GM18499 (cell line): Measurements from ENCODE around the gene PLCL1.
"Not testable (repeated sequence)": the region's sequence is repeated elsewhere in the genome, so short reads cannot be mapped to it uniquely, and the experiment has no call there.

Experiments
- ATAC-seq: cut with Tn5 transposase; IDR thresholded peaks from one replicate; pipeline ENCODE4 v1.9.1; 2021; ENCODE audit warnings: moderate number of reproducible peaks; ENCODE audit not compliant: insufficient read depth, unreplicated experiment

Gene PLCL1

DNA sequence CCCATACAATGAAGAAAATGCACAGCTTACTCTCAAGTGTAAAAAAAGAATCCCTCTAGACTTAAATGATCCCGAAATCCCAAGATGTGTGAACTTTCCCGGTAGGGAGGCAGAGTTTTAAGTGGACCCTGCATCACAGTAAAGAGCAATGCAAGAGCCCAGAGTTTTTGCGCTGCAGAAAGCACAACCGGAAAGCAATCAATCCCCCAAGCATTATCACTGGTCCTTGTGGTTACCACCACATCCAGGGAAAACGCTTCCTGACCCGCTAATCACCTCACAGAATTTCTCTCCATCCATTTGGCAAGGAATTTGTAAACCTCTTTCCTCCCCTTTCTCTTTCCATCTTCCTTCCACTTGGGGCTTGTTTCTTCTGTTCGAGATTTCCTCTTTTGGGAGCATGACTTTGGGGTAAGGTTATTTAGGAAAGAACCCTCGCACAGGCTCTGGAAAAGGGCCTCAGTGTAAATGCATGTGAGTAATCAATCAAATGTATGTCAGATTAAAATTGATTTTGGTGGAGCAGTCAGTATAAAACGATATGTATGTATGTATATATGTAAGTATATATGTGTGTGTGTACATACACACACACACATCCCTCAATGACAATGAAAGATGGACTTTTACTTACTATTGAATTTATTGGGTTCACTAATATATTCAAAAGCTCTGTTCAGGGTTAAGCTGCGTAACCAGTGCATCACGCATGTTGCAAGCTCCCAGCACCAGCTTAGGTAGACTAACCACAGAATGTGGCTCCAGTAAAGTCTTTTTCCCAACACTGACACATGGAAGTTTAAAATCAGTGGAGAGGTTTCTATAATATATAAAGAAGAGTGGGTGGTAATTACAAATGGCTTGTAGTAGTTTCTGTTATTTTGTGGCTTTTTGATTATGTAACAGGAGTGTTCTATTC is 1.6 kb downstream of the PLCL1 start:
- no peak for ATAC-seq

DNA sequence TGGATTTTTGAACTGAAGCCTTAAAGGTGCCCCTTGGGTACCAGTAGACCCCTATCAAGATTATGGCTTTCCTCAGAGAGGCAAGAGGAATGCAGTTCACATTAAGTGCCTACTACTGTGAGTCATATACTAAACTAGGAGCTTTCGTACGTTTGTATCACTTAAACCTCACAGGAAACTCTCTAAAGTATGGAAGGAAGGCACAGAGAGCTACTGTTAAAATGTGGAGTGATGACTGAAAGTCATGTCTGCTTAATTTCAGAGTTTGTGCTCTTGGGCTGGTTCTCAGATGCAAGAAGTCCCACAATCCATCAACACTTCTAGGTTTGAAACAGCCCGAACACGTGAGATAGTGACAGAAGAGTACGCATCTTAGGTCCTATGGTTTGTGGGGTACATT is 4.7 kb downstream of the PLCL1 start:
- no peak for ATAC-seq

DNA sequence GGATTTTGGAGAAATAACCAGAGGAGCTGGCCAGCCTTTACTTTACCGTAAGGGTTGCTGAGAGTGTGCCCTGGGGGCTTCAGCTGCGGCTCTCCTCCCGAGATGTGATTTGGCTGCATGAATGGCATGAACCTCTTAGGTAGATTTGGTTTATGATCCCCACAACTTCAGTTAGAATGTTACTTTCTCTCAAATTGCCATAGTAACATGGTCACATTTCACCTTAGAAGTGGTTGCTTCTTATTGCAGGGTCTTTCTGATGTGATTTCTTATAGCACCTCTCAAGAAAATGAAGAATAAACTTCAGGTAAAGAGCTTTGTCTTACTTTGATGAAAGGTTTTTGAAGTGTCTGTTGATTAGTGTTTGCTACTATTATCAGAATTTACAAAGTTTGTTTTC is 5.6 kb downstream of the PLCL1 start:
- ATAC-seq = no peak

DNA sequence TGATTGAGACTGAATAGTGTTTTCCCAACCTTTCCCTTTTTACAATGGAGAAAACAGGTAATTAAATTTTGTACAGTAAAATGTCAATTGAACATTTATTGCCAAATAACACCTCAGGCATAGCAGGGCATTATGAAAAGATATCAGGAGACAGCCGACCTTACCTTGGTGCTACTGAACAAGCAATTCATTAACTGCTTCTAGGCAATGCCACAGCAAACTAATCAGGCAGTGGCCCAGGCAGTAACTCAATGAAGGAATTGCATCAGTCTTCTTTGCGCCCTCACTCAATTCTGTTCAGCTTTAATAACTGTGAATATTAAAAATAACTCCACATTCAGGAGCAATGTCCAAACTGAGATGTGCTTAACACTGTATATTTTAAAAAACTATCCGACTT is 6.1 kb downstream of the PLCL1 start:
- no peak for ATAC-seq

- no peak for ATAC-seq
Observed at GRCh38 chr2:197813093-197813787, 8.8 kb downstream of the PLCL1 start.

- ATAC-seq = no peak
Observed at GRCh38 chr2:197814526-197814925, 10.1 kb downstream of the PLCL1 start.

GRCh38 chr2:197821550-197822289 is 17.3 kb downstream of the PLCL1 start:
- no peak for ATAC-seq

DNA sequence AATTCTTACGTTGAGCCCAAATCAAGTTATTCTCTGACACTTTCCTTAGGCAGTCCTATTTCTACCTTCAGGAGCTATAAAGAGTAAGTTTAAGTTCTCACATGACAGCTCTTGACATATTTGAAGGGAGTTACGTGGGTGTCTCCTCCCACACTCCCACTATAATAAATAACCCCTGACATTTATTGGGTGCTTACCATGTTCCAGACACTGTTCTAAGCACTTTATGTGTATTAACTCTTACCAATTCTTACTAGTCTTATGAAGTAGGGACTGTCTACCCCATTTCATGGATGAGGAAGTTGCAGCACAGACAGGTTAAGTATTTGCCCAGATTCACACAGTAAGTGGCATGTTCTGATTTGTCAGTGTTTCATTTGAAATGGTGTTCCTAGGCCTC is 17.9 kb downstream of the PLCL1 start:
- ATAC-seq = no peak

- no peak for ATAC-seq
Observed at GRCh38 chr2:197827618-197828017, 23.2 kb downstream of the PLCL1 start.

DNA sequence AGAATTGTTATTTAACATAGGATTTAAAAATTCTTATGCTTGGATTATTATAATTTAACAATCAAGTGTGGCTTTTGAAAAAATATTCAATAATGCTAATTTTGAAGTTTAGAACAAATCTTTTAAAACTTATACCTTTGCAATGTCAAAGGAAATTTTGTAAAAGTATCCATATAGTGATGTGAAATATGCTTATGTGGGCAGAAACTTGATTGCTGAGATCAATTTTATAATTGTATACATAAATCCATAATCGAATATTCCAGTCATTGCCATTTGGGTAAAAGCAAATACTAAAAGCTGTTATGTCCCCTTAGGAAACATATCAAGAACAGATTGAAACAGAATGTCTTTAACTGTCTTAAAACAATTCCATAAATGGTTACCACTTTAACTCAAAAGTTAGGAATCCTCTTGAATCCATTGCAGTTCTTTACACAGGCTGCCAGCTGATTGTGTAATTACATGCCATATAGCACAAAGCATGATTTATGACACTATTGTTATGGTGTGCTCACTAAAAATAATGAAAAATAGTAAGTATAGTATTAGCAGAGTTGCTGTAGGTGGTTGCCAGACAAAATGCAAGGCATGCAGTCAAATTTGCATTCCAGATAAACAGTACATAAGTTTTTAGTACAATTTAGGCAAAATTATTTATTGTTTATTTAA is 24.2 kb downstream of the PLCL1 start:
- ATAC-seq = no peak

- ATAC-seq = not testable (repeated sequence)
Observed at GRCh38 chr2:197834771-197835170, 30.4 kb downstream of the PLCL1 start.

GRCh38 chr2:197835293-197835692 is 30.9 kb downstream of the PLCL1 start:
- no peak for ATAC-seq

DNA sequence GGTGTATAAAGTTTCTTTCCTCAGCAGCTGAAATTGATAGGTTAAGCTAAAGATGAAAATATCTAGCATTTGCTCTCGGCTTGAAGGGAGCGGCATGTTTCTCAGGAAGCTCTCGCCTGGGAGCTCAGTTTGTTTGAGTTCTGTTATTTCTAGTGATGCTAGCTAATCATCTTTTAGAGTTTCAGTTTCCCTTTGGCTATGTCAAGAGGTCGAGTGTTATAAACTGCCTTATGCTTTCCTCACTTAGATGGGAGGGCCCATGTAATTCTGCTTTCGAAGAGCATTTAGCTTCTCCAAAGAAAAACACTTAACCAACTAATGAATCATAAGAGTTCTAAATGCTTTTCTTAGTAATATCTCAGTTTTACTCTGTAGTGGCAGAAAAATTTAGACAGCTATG is 33.6 kb downstream of the PLCL1 start:
- ATAC-seq = peak; percentile 98

- ATAC-seq = no peak
Observed at GRCh38 chr2:197838579-197838978, 34.2 kb downstream of the PLCL1 start.

DNA sequence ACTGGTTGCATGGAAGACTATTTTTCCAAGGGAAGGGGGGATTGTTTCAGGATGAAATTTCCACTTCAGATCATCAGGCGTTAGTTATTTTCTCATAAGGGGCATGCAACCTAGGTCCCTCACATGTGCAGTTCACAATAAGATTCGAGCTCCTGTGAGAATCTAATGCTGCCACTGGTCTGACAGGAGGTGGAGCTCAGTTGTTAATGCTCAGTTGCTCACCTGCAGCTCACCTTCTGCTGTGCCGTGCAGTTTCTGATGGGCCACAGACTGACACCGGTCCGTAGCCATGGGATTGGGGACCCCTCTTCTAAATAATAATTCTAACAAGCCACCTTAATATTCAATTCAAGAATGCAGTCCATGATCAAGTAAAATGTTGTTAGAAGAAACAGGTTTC is 34.9 kb downstream of the PLCL1 start:
- ATAC-seq = no peak

- no peak for ATAC-seq
Observed at GRCh38 chr2:197839856-197840255, 35.5 kb downstream of the PLCL1 start.

- ATAC-seq = no peak
Observed at GRCh38 chr2:197846128-197846527, 41.7 kb downstream of the PLCL1 start.

GRCh38 chr2:197846777-197847176 is 42.4 kb downstream of the PLCL1 start:
- ATAC-seq = no peak

DNA sequence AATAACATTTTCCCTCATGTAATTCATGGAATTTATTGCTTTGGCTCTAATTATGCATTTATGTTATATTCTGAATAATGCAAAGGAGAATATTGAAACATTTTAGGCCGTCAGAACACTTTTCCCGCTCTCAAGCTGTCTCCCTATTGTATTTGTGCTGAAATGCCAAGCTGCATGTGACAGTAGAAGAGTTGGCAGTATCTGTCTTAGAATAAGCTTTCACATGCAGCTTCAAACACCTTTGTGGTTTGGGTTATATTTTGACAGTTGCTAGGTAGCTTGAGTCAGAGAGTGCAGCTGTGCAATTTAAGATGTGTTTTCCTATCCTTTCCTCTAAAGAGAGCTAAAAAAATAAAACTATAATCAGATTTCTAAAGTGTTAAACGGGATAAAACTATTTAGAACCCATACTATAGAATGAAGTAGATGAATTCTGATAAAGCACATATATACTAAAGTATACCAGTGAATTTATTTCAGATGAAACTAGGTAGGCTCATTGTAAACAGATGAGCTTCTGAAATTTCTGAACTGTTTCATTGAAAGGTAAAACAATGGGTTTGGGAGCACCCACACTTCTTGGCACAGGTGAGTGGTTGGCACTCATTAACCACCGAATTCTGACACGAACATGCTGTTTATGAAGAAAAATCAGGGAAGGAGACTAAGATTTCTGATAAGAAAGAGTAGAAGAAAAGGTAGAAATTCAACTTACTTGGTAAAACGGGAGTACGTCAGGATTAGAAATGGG is 43.4 kb downstream of the PLCL1 start:
- no peak for ATAC-seq

- no peak for ATAC-seq
Observed at GRCh38 chr2:197848602-197849001, 44.2 kb downstream of the PLCL1 start.
